Activated T-cell treated with anti-CD3 and anti-CD28 coated beads, Interleukin-2, amount 50 U/mL, for 72 hours (primary cell): ENCODE data around the gene THSD4. TPM values are rescaled to one million over a fixed set of nuclear protein-coding genes. Genes with fewer than 3 reads are reported as not detected.

Experiments
- ATAC-seq, 2 donors: fragments of 150-1000 bp; cut with Tn5 transposase; replicated peaks in 1 of 2; 2 replicates each; pipeline ENCODE4 v1.10.0; 2021; ENCODE audit warnings: moderate library complexity in 2 of 2, mild to moderate bottlenecking in 1 of 2
- DNase-seq, 2 donors: peaks; one replicate each; pipeline ENCODE4 v3.0.0; 2021 to 2022; ENCODE audit warnings: mixed read lengths in 1 of 2
- H3K27ac Mint-ChIP-seq: one replicate; pipeline ENCODE4 v1.8.0; 2022; ENCODE audit warnings: mild to moderate bottlenecking, moderate library complexity, mixed read lengths
- H3K27me3 Mint-ChIP-seq: one replicate; pipeline ENCODE4 v1.8.0; 2022; ENCODE audit warnings: low read depth, mixed read lengths
- H3K36me3 Mint-ChIP-seq, 2 donors: one replicate each; pipeline ENCODE4 v1.8.0; 2022; ENCODE audit warnings: mixed read lengths in 2 of 2, mild to moderate bottlenecking in 1 of 2; ENCODE audit not compliant: insufficient read depth in 2 of 2
- H3K4me1 Mint-ChIP-seq: one replicate; pipeline ENCODE4 v1.8.0; 2022; ENCODE audit warnings: low read depth, mixed read lengths
- H3K4me3 Mint-ChIP-seq, 2 donors: one replicate each; pipeline ENCODE4 v1.8.0; 2022; ENCODE audit warnings: mild to moderate bottlenecking in 2 of 2, mixed read lengths in 2 of 2, moderate library complexity in 2 of 2
- H3K9me3 Mint-ChIP-seq, 2 donors: one replicate each; pipeline ENCODE4 v1.8.0; 2022; ENCODE audit warnings: mixed read lengths in 2 of 2
- total RNA-seq, 2 donors: library from RNA; stranded (reverse); gene quantifications; one replicate each; pipeline ENCODE4 v1.2.3, GENCODE V29; 2022

The THSD4 gene
- total RNA-seq, 2 donors from 2014 or later = not detected

GRCh38 chr15:71282076-71282475 is 166.8 kb downstream of the THSD4 start:
- H3K9me3 Mint-ChIP-seq = no peaks in the 10 kb centered on the region
- no peaks in the 10 kb centered on the region for H3K36me3 Mint-ChIP-seq
- ATAC-seq (no peak), DNase-seq (no peak)
- H3K4me1 Mint-ChIP-seq = no peaks in the 10 kb centered on the region
- no peak overlapping the region for H3K27ac Mint-ChIP-seq
- H3K27me3 Mint-ChIP-seq = peaks cover 12% of the 10 kb centered on the region
- no peak overlapping the region for H3K4me3 Mint-ChIP-seq

GRCh38 chr15:71288348-71288955 is 173.2 kb downstream of the THSD4 start:
- Mint-ChIP-seq H3K9me3 (peaks cover 0 to 2% of the 10 kb centered on the region in 2 donors), H3K36me3 (no peaks in the 10 kb centered on the region), H3K27me3 (peaks cover 16% of the 10 kb centered on the region), H3K4me3 (no peak overlapping the region), H3K4me1 (peaks cover 9% of the 10 kb centered on the region), H3K27ac (no peak overlapping the region)
- ATAC-seq (no peak), DNase-seq (no peak)

DNA sequence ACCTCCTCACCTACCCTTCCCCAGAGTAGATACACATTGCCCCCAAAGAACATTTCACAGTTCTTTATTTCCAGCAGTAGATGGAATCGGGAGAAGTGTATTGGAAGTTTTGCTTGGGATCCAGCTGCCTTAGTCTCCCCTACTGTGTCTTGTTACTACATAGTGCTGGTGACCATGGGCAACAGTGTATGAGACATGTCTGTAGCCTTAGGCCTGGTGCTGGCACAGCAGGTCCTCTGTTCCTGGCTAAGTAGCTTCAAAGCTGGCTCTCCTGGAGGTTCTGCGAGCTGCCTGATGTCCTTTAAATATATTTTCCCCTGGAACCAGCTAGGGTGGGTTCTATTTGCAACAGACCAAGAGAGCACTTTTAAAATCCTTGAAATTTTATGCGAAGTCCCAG is 174.7 kb downstream of the THSD4 start:
- H3K4me3 Mint-ChIP-seq = no peak overlapping the region
- H3K27me3 Mint-ChIP-seq = peaks cover 20% of the 10 kb centered on the region
- peaks cover 0 to 2% of the 10 kb centered on the region in 2 donors for H3K9me3 Mint-ChIP-seq
- no peak overlapping the region for H3K27ac Mint-ChIP-seq
- no peak for DNase-seq
- ATAC-seq = no peak
- no peaks in the 10 kb centered on the region for H3K36me3 Mint-ChIP-seq
- peaks cover 10% of the 10 kb centered on the region for H3K4me1 Mint-ChIP-seq

DNA sequence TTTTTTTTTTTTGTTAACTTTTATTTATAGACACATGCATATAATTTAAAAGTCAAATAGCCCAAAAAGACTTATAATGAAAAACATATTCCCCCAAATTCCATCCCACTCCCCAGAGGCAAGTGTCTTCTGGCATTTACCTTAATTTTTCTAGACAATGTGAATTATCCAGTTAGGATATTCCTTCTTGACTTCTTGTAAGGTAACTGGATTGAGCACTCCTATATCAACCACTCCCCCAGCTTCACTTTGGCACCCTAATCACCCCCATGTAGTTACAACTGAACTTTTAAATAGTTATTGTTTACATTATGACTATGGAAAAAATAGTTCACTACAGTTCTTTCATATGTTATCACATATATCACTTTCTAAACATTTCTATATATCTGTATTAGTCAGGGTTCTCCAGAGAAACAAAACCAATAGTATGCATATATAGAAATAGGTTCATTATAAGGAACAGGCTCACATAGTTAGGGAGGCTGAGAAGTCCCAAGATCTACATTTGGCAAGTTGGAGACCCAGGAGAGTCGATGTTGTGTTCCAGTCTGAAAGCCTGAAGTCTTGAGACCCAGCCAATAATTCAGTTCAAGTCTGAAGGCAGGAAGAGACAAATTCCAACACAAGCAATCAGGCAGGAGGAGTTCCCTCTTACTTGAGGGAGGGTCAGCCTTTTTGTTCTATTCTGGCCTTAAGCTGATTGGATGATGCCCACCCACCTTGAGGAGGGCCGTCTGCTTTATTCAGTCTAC is 175.8 kb downstream of the THSD4 start:
- Mint-ChIP-seq H3K4me1 (peaks cover 16% of the 10 kb centered on the region), H3K9me3 (peaks cover 0 to 2% of the 10 kb centered on the region in 2 donors), H3K27ac (peak overlapping the region; percentile 11), H3K27me3 (peaks cover 20% of the 10 kb centered on the region), H3K4me3 (no peak overlapping the region), H3K36me3 (no peaks in the 10 kb centered on the region)
- DNase-seq = no peak
- no peak for ATAC-seq

- ATAC-seq = no peak
- Mint-ChIP-seq H3K4me3 (no peak overlapping the region), H3K4me1 (peaks cover 16% of the 10 kb centered on the region), H3K27ac (no peak overlapping the region), H3K36me3 (no peaks in the 10 kb centered on the region), H3K27me3 (peaks cover 15% of the 10 kb centered on the region), H3K9me3 (peaks cover 0 to 2% of the 10 kb centered on the region in 2 donors)
- no peak for DNase-seq
Measured at GRCh38 chr15:71291723-71292122, 176.5 kb downstream of the THSD4 start.

DNA sequence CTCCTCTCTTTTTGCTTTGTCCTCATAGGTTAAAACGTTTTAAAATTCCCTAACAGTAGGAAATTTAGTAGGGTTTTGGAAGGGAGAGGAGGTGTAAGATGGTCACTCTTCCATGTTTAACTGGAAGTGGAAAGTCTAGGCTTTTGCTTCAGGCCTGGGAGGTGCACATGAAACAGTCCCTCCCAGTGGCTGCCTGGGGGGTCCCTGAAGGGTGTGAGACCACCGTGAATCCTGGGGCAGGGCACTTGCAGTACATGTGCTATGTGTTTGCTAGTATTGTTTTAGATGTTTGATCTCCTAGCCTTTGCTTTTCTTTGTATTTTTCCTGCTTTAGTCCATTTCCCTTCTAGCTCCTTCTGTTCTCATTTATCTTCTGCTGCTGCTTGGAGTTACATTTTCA is 178.5 kb downstream of the THSD4 start:
- Mint-ChIP-seq H3K27me3 (peaks cover 10% of the 10 kb centered on the region), H3K4me3 (no peak overlapping the region), H3K36me3 (no peaks in the 10 kb centered on the region), H3K9me3 (peaks cover 0 to 2% of the 10 kb centered on the region in 2 donors), H3K4me1 (peaks cover 16% of the 10 kb centered on the region), H3K27ac (no peak overlapping the region)
- ATAC-seq = no peak
- no peak for DNase-seq

GRCh38 chr15:71294251-71294910 is 179.1 kb downstream of the THSD4 start:
- Mint-ChIP-seq H3K9me3 (peaks cover 0 to 2% of the 10 kb centered on the region in 2 donors), H3K36me3 (no peaks in the 10 kb centered on the region), H3K4me1 (peaks cover 16% of the 10 kb centered on the region), H3K27ac (no peak overlapping the region), H3K4me3 (no peak overlapping the region), H3K27me3 (peaks cover 10% of the 10 kb centered on the region)
- no peak for ATAC-seq
- no peak for DNase-seq

DNA sequence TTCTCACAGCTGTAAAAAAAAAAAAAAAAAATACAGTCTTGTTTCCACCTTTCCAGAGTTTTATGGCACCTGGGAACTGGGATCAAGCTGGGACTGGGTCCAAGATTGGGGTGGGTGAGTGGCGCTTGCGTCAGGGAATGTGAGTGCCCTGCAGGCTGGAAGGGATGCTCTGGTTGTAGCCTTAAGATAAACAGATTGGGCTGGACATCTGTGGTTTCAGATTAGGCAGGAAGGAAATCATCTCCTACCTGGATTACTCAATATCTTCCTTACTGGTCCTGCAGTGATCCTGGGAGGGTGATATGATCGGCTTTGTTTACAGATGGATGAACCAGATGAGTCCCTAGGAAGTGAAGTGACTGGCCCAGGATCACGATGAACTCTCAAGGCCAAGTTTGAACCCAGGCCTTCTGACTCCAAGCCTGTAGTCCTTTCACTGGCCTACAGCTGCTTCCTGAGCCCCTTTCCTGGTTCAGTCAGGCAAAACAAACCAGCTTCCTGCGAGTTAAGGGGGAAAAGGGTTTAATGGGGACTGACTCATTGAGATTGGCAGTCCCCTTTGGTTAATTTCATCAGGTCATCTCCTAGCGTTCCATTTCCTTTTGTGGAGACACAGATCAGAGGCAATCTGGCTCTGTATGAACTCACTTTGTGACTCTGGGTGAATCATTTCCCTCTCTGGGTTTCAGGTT is 179.8 kb downstream of the THSD4 start:
- Mint-ChIP-seq H3K36me3 (no peaks in the 10 kb centered on the region), H3K4me3 (no peak overlapping the region), H3K27ac (no peak overlapping the region), H3K4me1 (peaks cover 16% of the 10 kb centered on the region), H3K9me3 (peaks cover 0 to 2% of the 10 kb centered on the region in 2 donors), H3K27me3 (peaks cover 10% of the 10 kb centered on the region)
- ATAC-seq (peak; percentile 73 to 87), DNase-seq (peak in 1 of 2 donors; percentile 1)

DNA sequence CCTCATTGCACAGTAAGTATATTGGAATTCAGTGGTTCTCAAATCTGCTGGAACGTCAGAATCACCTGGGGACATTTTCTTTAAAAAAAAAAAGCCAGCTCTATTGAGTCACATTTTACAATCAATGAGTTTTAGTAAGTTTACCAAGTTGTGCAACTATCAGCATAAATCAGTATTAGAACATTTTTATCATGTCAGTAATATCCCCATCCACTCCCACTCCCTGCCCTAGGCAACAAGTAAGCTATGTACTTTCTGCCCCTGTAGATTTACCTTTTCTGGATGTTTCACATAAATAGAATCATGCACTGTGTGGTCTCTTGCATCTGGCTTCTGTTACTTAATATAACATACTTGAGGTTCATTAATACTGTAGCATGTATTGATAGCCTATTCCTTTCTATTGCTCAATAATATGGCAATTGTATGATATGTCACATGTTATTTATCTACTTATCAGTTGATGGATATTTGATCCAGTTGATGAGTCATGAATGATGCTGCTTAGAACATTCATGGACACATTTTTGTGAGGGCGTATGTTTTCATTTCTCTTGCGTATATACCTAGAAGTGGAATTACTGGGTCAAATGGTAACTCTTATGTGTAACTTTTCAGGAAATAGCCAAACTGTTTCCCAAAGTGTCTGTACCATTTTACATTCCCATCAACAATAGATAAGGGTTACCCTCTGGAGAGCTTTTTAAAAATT is 180.5 kb downstream of the THSD4 start:
- no peaks in the 10 kb centered on the region for H3K36me3 Mint-ChIP-seq
- no peak overlapping the region for H3K27ac Mint-ChIP-seq
- peaks cover 0 to 2% of the 10 kb centered on the region in 2 donors for H3K9me3 Mint-ChIP-seq
- no peak overlapping the region for H3K4me3 Mint-ChIP-seq
- ATAC-seq (no peak), DNase-seq (no peak)
- peaks cover 16% of the 10 kb centered on the region for H3K4me1 Mint-ChIP-seq
- peaks cover 10% of the 10 kb centered on the region for H3K27me3 Mint-ChIP-seq

- DNase-seq (no peak), ATAC-seq (no peak)
- H3K9me3 Mint-ChIP-seq = peaks cover 0 to 2% of the 10 kb centered on the region in 2 donors
- no peak overlapping the region for H3K27ac Mint-ChIP-seq
- peaks cover 16% of the 10 kb centered on the region for H3K4me1 Mint-ChIP-seq
- no peak overlapping the region for H3K4me3 Mint-ChIP-seq
- H3K27me3 Mint-ChIP-seq = peaks cover 10% of the 10 kb centered on the region
- H3K36me3 Mint-ChIP-seq = no peaks in the 10 kb centered on the region
Measured at GRCh38 chr15:71296315-71296679, 181.0 kb downstream of the THSD4 start.

- no peak overlapping the region for H3K27ac Mint-ChIP-seq
- ATAC-seq (no peak), DNase-seq (no peak)
- H3K4me3 Mint-ChIP-seq = no peak overlapping the region
- H3K36me3 Mint-ChIP-seq = no peaks in the 10 kb centered on the region
- H3K4me1 Mint-ChIP-seq = no peaks in the 10 kb centered on the region
- no peaks in the 10 kb centered on the region for H3K9me3 Mint-ChIP-seq
- no peaks in the 10 kb centered on the region for H3K27me3 Mint-ChIP-seq
Measured at GRCh38 chr15:71301958-71302621, 186.8 kb downstream of the THSD4 start.

DNA sequence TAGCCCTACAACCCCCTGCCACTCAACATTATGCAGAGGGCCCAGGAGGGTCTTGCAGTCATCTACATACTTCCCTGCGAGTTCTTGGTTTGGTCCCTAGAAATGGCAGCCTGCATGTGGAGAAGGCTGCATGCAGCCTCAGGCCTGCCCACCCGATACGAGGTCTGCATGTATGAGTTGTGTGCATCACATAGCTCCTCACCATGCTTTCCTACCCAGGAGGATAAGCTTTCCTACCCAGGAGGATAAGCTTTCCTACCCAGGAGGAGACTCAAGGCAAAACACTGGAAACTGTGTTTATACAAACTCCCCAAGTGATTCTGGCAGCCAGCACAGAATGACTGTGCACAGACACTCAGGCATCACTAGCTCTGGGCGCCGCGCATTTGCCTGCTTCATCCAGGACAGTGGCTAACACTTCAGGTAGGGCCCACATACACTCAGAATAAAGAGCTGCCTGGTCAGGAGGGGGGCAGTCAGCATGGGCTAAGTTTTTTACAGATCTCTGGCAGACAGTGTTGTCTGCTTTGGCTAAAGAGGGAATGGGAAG is 187.7 kb downstream of the THSD4 start:
- DNase-seq = no peak
- H3K4me3 Mint-ChIP-seq = no peak overlapping the region
- no peaks in the 10 kb centered on the region for H3K9me3 Mint-ChIP-seq
- H3K27ac Mint-ChIP-seq = no peak overlapping the region
- ATAC-seq = no peak
- no peaks in the 10 kb centered on the region for H3K36me3 Mint-ChIP-seq
- H3K27me3 Mint-ChIP-seq = no peaks in the 10 kb centered on the region
- H3K4me1 Mint-ChIP-seq = no peaks in the 10 kb centered on the region
